Nephron progenitor cell (in vitro differentiated cells): Measurements from ENCODE around the gene RAPGEF1.
"Not testable (repeated sequence)": the region's sequence is repeated elsewhere in the genome, so short reads cannot be mapped to it uniquely, and the experiment has no call there.

Experiments
- DNase-seq: peaks from one replicate; pipeline ENCODE4 v3.0.0; 2021
- H3K27ac Mint-ChIP-seq: 2 replicates; pipeline ENCODE4 v1.8.0; 2021; ENCODE audit warnings: mild to moderate bottlenecking, moderate library complexity, mixed read lengths
- H3K27me3 Mint-ChIP-seq: 2 replicates; pipeline ENCODE4 v1.8.0; 2021; ENCODE audit warnings: mild to moderate bottlenecking, low read depth, mixed read lengths; ENCODE audit not compliant: poor library complexity
- H3K36me3 Mint-ChIP-seq: 2 replicates; pipeline ENCODE4 v1.8.0; 2021; ENCODE audit warnings: low read depth, mixed read lengths
- H3K4me1 Mint-ChIP-seq: 2 replicates; pipeline ENCODE4 v1.8.0; 2021; ENCODE audit warnings: mixed read lengths
- H3K4me3 Mint-ChIP-seq: 2 replicates; pipeline ENCODE4 v1.8.0; 2021; ENCODE audit warnings: mild to moderate bottlenecking, moderate library complexity, mixed read lengths
- H3K9me3 Mint-ChIP-seq: 2 replicates; pipeline ENCODE4 v1.8.0; 2021; ENCODE audit warnings: mild to moderate bottlenecking, moderate library complexity, mixed read lengths
- CTCF ChIP-seq: fragments of 200-600 bp; sonication (generic); IDR thresholded peaks from 2 replicates; pipeline ENCODE4 v1.5.0; 2021; ENCODE audit warnings: antibody characterized with exemption

RAPGEF1 gene

GRCh38 chr9:131554087-131554842 lies 185.6 kb downstream of the RAPGEF1 start:
- peak overlapping the region; percentile 25 for H3K4me3 Mint-ChIP-seq
- no peak for DNase-seq
- no peak for TF ChIP-seq CTCF
- peaks cover 55% of the 10 kb centered on the region for H3K27me3 Mint-ChIP-seq
- peaks cover 32% of the 10 kb centered on the region for H3K9me3 Mint-ChIP-seq
- peaks cover 8% of the 10 kb centered on the region for H3K4me1 Mint-ChIP-seq
- H3K27ac Mint-ChIP-seq = no peak overlapping the region
- H3K36me3 Mint-ChIP-seq = peaks cover 5% of the 10 kb centered on the region

GRCh38 chr9:131552030-131552429 lies 187.8 kb downstream of the RAPGEF1 start:
- Mint-ChIP-seq H3K36me3 (peaks cover 12% of the 10 kb centered on the region), H3K9me3 (peaks cover 50% of the 10 kb centered on the region), H3K4me3 (no peak overlapping the region), H3K27ac (no peak overlapping the region), H3K4me1 (peaks cover 17% of the 10 kb centered on the region), H3K27me3 (peaks cover 59% of the 10 kb centered on the region)
- TF ChIP-seq CTCF = no peak
- no peak for DNase-seq

- DNase-seq, H3K4me3 Mint-ChIP-seq, H3K27ac Mint-ChIP-seq: not testable (repeated sequence)
- peaks cover 46% of the 10 kb centered on the region for H3K27me3 Mint-ChIP-seq
- H3K36me3 Mint-ChIP-seq = peaks cover 12% of the 10 kb centered on the region
- H3K9me3 Mint-ChIP-seq = peaks cover 50% of the 10 kb centered on the region
- H3K4me1 Mint-ChIP-seq = peaks cover 17% of the 10 kb centered on the region
Measured at GRCh38 chr9:131550465-131550864, 189.4 kb downstream of the RAPGEF1 start.

- Mint-ChIP-seq H3K36me3 (peaks cover 16% of the 10 kb centered on the region), H3K4me1 (peaks cover 17% of the 10 kb centered on the region), H3K27me3 (peaks cover 36% of the 10 kb centered on the region), H3K9me3 (peaks cover 57% of the 10 kb centered on the region)
- not testable (repeated sequence) for DNase-seq, H3K4me3 Mint-ChIP-seq, H3K27ac Mint-ChIP-seq
Measured at GRCh38 chr9:131549186-131549585, 190.7 kb downstream of the RAPGEF1 start.

GRCh38 chr9:131546336-131547084 lies 193.4 kb downstream of the RAPGEF1 start:
- peaks cover 73% of the 10 kb centered on the region for H3K9me3 Mint-ChIP-seq
- peak overlapping the region; percentile 64 for H3K27ac Mint-ChIP-seq
- DNase-seq = peak; percentile 32
- no peak overlapping the region for H3K4me3 Mint-ChIP-seq
- H3K4me1 Mint-ChIP-seq = peaks cover 9% of the 10 kb centered on the region
- H3K36me3 Mint-ChIP-seq = peaks cover 16% of the 10 kb centered on the region
- TF ChIP-seq CTCF = no peak
- peaks cover 12% of the 10 kb centered on the region for H3K27me3 Mint-ChIP-seq

GRCh38 chr9:131545786-131546335 lies 194.0 kb downstream of the RAPGEF1 start:
- peaks cover 11% of the 10 kb centered on the region for H3K36me3 Mint-ChIP-seq
- no peak overlapping the region for H3K27ac Mint-ChIP-seq
- peaks cover 69% of the 10 kb centered on the region for H3K9me3 Mint-ChIP-seq
- H3K4me3 Mint-ChIP-seq = no peak overlapping the region
- H3K27me3 Mint-ChIP-seq = peaks cover 13% of the 10 kb centered on the region
- peaks cover 9% of the 10 kb centered on the region for H3K4me1 Mint-ChIP-seq
- DNase-seq = no peak
- no peak for TF ChIP-seq CTCF
